NOMO-1 treated with DMSO at 0.1 percent for 48 hours (cell line): Measurements from ENCODE around the gene OSCP1.

Experiments used
- DNase-seq: peaks from one replicate; lab custom pipeline; 2025; ENCODE audit not compliant: unreplicated experiment; lab: John Stamatoyannopoulos, UW

Gene OSCP1

DNA sequence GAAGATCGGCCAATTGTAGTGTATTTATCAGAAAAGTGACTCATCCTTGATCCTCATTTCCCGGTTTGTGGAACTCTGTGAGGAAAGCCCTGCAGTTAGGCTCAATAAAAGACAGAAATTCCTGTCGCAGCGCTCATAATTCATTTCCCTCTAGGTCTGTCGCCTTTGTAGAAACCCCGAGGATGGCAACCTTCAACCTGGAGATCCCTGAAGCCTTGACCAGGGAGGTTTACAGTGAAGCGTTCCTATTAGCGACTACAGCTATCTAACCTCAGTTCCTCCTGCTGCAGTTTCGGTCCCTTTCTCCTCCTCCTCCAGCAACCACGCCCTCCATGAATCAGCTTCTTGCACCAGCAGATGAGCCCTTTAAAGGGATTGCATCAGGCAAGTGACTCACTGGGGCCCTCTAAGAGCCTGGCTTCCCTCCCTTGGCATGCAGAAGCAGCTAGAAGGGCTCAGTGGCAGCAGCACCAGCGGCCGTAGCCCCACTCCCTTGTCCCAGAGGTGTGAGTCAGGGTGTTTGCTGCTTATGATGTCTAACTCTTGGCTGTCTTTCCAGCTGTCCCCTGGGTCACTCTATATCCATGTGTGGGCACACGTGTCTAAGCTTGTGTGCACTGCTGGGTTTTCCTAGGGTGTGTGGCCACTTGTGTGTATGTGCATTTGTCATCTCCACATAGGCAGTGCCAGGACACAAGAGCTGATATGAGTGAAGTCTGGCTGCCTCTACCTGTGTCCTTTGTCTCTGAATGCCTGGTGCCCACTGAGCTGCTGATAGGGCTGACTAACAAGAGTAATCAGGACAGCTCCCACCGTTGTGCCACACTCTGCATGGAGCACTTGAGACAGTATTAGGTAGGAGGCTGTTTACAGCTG lies 63.7 kb downstream of the OSCP1 start:
- peak; percentile 100 for DNase-seq

DNA sequence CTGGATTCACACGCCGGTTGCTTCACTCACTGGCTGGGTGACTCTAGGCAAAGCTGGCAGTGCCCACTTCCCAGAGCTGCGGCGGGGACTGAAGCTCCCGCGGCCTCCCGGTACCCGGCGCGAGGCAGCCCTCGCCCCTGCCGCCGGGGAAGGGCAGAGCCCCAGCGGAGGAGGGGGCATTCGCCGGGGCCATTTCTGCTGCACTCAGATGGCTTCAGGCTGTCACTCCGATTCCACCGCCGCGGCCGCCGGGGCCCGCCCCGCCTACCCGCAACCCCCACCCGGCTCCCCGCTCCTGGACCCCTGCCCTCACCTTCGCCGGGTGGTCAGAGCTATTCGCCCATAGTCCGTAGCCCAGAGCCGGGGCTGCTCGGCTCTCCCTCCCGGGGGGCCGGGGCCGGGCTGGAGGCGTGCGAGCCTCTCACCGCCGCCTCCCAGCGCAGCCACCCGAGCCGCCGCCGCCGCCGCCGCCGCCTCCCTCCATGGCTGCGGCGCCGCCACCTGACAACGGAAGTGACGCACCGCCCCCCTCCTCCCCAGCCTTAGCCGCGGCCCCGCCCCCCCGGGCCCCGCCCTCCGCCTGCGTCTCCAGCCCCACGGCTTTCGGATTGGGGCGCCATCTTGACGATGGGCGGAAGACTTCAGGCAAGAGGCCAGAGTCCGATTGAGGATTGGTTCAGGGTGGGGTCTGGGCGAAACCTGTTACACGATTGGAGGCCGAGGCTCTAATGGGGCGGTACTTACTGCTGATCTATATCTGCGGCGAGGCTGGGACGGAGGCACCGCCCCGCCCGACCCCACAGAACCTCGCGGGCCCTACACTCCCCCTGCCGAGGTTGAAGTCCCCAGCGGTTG lies 64.6 kb downstream of the OSCP1 start, which contains the start of gene STK40:
Gene STK40, minus strand, starts transcription at position 515 of the 855 bp plus-strand sequence. CDS start 24,592 bp downstream, outside the sequence.
- peak; percentile 98 for DNase-seq

DNA sequence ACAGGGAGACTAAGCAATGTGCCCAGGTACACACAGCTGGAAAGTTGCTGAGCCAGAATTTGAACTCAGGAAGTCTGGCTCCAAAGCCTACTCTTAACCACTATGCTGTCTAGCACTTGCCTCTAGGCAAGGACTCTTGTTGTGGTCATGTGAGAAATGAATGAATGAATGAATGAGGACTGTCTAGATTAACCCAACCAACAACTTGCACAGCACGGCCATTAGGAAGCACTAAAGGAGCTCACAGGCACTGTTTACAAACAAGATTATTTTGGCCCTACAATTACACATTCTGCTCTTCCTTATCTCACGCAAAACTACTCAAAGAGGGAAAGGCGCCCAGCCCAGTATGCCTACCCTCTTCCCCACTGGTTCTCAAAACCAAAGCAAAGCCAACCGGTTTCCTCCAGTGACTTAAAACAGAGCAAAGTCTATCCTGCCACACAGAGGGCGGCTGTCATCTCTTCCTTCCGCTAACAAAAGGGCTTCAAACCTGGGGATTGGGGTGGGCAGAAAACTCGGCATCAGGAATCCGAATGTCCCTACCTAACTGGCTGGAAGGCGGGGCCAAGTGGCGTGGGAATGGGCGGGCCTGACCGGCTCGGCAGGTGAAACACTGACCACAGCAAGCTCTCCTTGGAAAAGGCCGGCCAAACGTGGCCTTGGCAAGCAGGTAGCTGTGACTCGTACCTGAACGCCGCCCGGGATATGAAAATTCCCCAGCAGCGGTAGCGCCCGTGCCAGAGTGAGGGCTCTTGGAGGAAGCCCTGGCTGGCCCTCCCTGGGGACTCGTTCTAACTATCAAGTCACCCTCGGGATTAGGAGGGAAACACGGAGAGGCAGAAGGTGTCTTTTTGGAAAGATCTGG lies 65.5 kb downstream of the OSCP1 start:
- peak; percentile 31 for DNase-seq

DNA sequence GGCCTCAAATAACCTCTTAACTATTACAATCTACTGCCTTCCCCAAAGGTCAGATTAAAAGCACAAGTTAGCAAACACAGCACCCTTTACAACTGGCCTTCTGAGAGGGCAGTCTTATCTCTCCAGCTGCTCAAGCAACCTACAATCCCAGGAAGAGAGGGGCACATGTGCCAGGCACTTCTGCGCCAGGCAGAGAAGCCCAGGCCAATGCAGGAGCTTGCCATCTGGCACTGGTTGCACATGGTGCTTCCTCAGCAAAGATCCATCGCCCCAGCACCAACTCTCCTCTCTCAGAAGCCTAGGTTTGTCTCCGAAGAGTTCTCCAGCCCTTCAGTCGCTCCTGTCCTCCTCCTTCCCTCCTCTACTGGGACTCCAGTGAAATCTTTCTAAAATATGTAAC lies 67.0 kb downstream of the OSCP1 start:
- DNase-seq: no peak

DNA sequence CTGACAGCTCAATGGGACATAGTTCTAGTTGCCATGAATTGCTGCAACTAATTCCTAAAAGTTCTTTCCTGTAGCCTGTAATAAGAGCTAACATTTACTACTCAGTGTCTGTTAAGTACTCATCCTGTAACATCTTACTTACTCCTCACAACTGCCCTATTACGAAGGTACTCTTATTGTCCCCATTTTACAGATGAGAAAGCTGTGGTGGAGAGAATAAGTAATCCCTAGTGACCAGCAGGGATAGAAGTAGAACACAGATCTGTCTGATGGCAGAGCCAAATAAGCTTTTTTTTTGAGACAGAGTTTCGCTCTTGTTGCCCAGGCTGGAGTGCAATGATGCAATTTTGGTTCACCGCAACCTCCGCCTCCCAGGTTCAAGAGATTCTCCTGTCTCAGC lies 67.6 kb downstream of the OSCP1 start:
- no peak for DNase-seq

DNA sequence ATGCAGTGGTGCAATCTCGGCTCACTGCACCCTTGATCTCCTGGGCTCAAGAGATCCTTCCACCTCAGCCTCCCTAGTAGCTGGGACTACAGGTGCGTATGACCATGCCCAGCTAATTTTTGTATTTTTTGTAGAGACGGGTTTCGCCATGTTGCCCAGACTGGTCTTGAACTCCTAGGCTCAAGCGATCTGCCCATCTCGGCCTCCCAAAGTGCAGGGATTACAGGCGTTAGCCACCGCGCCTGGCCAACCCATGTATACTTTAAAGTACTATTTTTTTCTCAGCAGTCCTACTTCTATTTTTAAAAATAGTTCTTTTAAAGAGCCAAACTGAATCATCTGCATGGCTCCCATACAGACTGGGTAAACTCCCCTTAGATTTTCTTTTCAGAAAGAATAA lies 68.0 kb downstream of the OSCP1 start:
- no peak for DNase-seq

DNA sequence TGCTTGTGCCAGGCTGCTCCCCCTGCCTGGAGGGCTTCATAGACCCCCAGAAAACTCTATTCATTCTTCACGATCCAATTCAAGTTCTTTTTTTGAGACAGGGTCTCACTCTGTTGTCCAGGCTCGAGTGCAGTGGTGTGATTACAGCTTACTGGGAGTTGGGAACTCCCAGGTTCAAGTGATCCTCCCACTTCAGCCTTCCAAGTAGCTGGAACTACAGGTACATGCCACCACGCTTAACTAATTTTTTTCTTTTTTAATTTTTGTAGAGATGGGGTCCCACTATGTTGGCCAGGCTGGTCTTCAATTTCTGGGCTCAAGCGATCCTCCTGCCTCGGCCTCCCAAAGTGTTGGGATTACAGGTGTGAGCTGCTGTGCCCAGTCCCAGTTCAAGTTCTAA lies 68.8 kb downstream of the OSCP1 start:
- DNase-seq: no peak

DNA sequence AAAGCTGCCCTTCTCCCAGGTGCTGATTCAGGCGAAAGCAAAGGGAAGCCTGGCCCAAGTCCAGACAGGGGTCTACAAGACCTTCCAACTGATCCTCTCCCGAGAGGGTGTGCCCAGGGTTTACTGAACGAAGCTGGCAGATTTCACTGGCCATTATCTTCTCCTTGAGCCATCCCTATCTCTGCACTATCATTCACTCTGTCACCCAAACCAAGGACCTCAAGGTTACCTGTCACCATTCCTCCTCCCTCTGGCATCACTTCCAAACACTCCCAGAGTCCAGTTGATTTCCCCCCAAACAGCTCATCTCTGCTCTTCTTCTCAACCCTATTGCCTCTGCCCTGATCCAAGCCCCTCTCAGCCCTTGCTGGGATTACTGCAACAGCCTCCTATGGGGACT lies 69.5 kb downstream of the OSCP1 start:
- DNase-seq: no peak

DNA sequence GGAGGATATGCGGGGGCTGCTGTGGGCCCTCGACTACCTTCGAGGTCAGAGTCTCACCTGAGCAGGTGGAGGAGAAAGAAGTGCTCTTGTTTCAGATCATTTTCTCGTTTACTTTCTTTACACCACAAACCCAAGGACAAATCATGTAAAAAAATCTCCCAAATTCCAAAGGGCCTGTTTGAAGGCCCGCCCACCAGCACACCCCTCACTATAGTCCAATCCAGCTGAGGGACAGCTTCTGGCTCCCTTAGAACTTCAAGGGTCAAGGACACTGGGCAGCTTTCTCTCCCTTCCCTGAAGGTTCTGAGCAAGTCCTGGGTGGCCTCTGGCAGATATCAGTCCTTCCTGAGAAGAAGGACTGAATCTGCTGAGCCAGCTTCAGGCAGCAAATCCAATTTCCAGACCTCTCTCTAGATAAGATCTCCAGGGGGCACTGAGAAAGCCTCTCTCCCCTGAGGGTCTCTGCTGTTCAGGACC lies 70.1 kb downstream of the OSCP1 start:
- no peak for DNase-seq

DNA sequence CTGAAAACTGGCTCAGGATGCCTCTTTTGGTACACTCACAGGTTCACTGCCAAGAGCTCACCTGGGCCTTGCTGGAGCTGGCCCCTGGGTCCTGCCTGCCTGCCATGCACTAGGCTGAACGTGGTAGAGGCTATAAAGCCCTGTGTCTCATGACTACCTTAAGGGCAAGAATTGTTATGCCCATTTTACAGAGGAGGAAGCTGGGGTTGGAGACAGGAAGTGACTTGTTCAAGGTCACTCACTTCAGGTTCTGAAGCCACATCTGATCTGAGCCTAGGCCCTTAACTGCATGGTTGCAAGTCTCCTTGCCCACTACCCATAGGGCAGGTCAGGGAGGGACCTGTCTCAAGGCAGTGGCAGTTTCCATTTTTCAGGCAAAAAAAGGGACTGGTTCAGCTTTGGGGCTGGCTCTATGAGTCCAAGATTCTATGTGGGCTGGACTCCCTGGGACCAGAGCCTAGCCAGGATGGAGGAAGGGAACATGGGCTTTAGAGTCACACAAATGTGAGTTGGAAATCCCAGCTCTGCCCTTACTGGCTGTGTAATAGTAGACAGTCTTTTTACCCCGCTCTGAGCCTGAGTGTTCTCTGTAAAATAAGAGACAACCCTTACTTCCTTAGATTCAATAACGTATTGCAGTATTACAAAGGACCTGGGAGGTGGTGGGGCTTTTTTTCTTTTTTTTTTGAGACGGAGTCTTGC lies 72.3 kb downstream of the OSCP1 start:
- DNase-seq: no peak

DNA sequence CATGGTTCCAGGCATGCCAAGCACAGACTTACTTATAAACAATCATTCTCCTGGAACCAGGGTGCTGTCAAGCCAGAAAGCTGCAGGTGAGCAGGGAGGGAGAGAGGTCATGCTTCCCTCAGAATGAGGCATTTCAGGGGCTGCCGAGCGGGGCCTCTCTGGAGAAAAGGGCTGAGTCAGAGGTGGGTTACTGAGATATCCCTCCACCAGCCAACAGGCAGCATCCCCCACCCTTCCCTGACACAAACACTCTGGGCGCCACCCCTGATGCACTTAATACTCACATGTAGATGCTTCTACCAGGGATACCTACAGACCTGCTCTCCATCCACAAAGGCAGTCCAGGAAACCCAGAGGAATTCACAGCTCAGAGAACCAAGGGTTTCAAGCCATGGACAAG lies 77.6 kb downstream of the OSCP1 start:
- no peak for DNase-seq

DNA sequence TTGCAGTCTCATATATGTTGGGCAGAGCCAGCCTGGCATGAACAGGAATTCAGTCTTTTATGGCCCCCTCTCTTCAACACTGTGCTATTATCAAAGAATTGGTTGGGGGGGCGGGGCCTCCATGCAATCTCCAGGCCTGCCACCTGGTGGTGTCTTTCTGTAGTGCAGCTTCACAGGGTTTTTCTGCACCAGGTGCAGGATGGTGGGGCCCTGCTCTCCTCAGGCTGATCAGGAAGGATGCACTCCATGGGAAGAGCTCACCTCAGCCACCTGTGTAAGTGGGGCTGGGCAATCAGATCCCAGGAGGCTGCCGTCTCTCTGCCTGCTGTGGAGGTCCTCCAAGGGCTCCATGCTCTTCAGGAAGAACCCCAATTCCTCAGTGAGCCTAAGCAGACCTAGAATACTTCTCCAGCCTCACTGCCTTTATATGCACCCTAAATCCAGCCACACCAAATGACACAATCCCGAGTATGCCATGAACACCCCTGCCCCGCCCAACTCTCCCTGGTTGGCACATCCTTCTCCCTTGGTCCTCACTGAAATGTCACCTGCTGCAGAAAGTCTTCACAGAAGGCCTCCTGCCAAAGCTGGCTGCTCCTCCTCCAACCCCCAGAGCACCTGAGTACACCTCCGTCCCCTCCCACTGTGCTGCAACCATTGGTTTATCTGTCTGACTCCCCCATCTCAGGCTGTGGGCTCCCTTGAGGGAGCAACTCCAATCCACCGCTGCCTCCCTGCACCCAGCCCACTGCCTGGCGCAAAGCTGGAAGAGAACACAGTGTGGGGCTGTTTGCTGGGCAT lies 81.0 kb downstream of the OSCP1 start:
- DNase-seq: peak; percentile 39
